GM19239 (cell line): ENCODE measurements around the gene NLRP5.
A peak's percentile ranks its signal among the peaks of the same experiment; 100 is the strongest.

ENCODE experiments used
- DNase-seq: peaks from one replicate; pipeline ENCODE4 v3.0.0; 2011; ENCODE audit warnings: low spot score; ENCODE audit not compliant: insufficient read length
- FAIRE-seq: peaks from 2 replicates; lab custom pipeline; 2011; peaks lifted over from hg19 to GRCh38; lab: Jason Lieb, UNC

NLRP5 gene

GRCh38 chr19:56069642-56070041 lies 83.1 kb downstream of the NLRP5 start:
- FAIRE-seq (no peak), DNase-seq (no peak)

- FAIRE-seq (no peak), DNase-seq (no peak)
These were observed 84.6 kb downstream of the NLRP5 start for GRCh38 chr19:56071151-56071550.

GRCh38 chr19:56076498-56076897 lies 89.9 kb downstream of the NLRP5 start:
- FAIRE-seq: peak; percentile 4
- DNase-seq: no peak

GRCh38 chr19:56079609-56080008 lies 93.0 kb downstream of the NLRP5 start:
- FAIRE-seq (no peak), DNase-seq (no peak)

GRCh38 chr19:56080669-56081401 lies 94.3 kb downstream of the NLRP5 start:
- FAIRE-seq (peak; percentile 79), DNase-seq (peak; percentile 79)

- DNase-seq (no peak), FAIRE-seq (no peak)
These were observed 97.1 kb downstream of the NLRP5 start for GRCh38 chr19:56083668-56084067.

GRCh38 chr19:56084835-56085536 lies 98.4 kb downstream of the NLRP5 start:
- DNase-seq (no peak), FAIRE-seq (no peak)

GRCh38 chr19:56085571-56086275 lies 99.1 kb downstream of the NLRP5 start:
- no peak for FAIRE-seq

GRCh38 chr19:56086671-56087430 lies 100.3 kb downstream of the NLRP5 start:
- no peak for FAIRE-seq

More at GRCh38 chr19:56085571-56086275, 99.1 kb downstream of the NLRP5 start:
- no peak for DNase-seq

GRCh38 chr19:56087647-56088496 lies 101.3 kb downstream of the NLRP5 start:
- DNase-seq (no peak), FAIRE-seq (no peak)

More at GRCh38 chr19:56086671-56087430, 100.3 kb downstream of the NLRP5 start:
- DNase-seq: no peak

GRCh38 chr19:56088497-56089215 lies 102.1 kb downstream of the NLRP5 start:
- DNase-seq (no peak), FAIRE-seq (no peak)

- DNase-seq (no peak), FAIRE-seq (no peak)
These were observed 102.8 kb downstream of the NLRP5 start for GRCh38 chr19:56089344-56089743.

GRCh38 chr19:56091066-56091490 lies 104.5 kb downstream of the NLRP5 start:
- FAIRE-seq: no peak

GRCh38 chr19:56091751-56092546 lies 105.4 kb downstream of the NLRP5 start:
- no peak for DNase-seq
- no peak for FAIRE-seq

More at GRCh38 chr19:56091066-56091490, 104.5 kb downstream of the NLRP5 start:
- no peak for DNase-seq

- no peak for DNase-seq
- FAIRE-seq: no peak
These were observed 106.4 kb downstream of the NLRP5 start for GRCh38 chr19:56092685-56093631.

- FAIRE-seq (no peak), DNase-seq (no peak)
These were observed 107.9 kb downstream of the NLRP5 start for GRCh38 chr19:56094449-56094848.

- FAIRE-seq: no peak
- DNase-seq: no peak
These were observed 110.1 kb downstream of the NLRP5 start for GRCh38 chr19:56096665-56097064.
